Measurements from ENCODE around the gene OR1F1.

DNA sequence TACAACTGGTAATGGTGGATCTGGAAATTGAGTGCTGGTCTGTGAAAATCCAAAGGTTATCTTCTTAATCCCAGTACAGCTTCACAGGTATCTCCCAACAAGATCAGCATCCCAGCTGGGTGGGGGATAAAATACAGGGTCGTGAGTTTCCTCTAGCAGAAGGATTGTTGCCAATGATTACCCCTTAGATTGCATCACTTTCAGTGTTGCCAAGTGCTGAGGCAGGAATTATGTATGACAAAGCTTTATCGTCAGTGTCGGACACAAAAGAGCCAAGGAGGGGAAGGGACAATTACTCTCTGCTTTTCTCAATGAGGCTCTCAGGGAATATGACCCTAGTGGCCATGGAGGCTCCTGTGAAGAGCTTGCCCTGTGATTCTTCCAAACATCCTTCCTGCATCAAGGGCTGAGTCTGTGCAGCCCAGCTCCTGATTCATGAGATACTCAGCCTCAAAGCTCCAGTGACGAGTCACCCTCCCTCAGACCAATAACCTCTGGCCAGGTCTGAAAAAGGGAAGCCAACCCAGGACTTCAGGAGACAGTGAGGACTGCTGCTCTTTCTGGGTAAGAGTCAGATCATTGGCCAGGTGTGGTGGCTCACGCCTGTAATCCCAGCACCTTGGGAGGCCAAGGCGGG lies 15.0 kb downstream of the OR1F1 start:
- TF ChIP-seq, protein P1, sequence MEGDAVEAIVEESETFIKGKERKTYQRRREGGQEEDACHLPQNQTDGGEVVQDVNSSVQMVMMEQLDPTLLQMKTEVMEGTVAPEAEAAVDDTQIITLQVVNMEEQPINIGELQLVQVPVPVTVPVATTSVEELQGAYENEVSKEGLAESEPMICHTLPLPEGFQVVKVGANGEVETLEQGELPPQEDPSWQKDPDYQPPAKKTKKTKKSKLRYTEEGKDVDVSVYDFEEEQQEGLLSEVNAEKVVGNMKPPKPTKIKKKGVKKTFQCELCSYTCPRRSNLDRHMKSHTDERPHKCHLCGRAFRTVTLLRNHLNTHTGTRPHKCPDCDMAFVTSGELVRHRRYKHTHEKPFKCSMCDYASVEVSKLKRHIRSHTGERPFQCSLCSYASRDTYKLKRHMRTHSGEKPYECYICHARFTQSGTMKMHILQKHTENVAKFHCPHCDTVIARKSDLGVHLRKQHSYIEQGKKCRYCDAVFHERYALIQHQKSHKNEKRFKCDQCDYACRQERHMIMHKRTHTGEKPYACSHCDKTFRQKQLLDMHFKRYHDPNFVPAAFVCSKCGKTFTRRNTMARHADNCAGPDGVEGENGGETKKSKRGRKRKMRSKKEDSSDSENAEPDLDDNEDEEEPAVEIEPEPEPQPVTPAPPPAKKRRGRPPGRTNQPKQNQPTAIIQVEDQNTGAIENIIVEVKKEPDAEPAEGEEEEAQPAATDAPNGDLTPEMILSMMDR (IDR thresholded peaks at IDR 0.05; ENCODE audit: insufficient read depth, low read depth, low read length): no peak
- no peak for TF ChIP-seq EZH2 (IDR thresholded peaks at IDR 0.05; ENCODE audit: insufficient read depth, low read length)

Data from astrocyte (in vitro differentiated cells and primary cell).